ENCODE results near the gene ENKUR.

The ENKUR gene

GRCh38 chr10:24953675-24954074 lies 62.3 kb downstream of the ENKUR start:
- Mint-ChIP-seq H3K4me3 (peak overlapping the region; percentile 77), H3K27ac (peak overlapping the region; percentile 67), H3K9me3 (peaks cover 2% of the 10 kb centered on the region), H3K4me1 (peaks cover 7% of the 10 kb centered on the region), H3K36me3 (no peaks in the 10 kb centered on the region), H3K27me3 (no peaks in the 10 kb centered on the region)
- ATAC-seq (ENCODE audit: low read depth) (no peak), DNase-seq (ENCODE audit: low spot score in 2 of 2) (no peak)

GRCh38 chr10:24952707-24953645 lies 63.0 kb downstream of the ENKUR start:
- peak overlapping the region; percentile 67 for H3K27ac Mint-ChIP-seq
- ATAC-seq (ENCODE audit: low read depth) (peak; percentile 85), DNase-seq (ENCODE audit: low spot score in 2 of 2) (peak; percentile 48 to 55)
- no peaks in the 10 kb centered on the region for H3K36me3 Mint-ChIP-seq
- no peaks in the 10 kb centered on the region for H3K27me3 Mint-ChIP-seq
- H3K4me3 Mint-ChIP-seq = peak overlapping the region; percentile 77
- peaks cover 7% of the 10 kb centered on the region for H3K4me1 Mint-ChIP-seq
- H3K9me3 Mint-ChIP-seq = peaks cover 2% of the 10 kb centered on the region

GRCh38 chr10:24952143-24952706 lies 63.7 kb downstream of the ENKUR start, which contains the start of gene PRTFDC1:
Gene PRTFDC1 (minus strand): TSS chr10:24952606. CDS start chr10:24952575, 31 bp downstream.
- peaks cover 7% of the 10 kb centered on the region for H3K4me1 Mint-ChIP-seq
- peak within 1 kb of the TSS; percentile 86 for H3K4me3 Mint-ChIP-seq
- H3K27ac Mint-ChIP-seq = peak within 1 kb of the TSS; percentile 67
- DNase-seq (ENCODE audit: low spot score in 2 of 2) = peak; percentile 14 to 19
- H3K27me3 Mint-ChIP-seq = no peaks in the 10 kb centered on the region
- peaks cover 2% of the 10 kb centered on the region for H3K9me3 Mint-ChIP-seq
- peak; percentile 58 for ATAC-seq (ENCODE audit: low read depth)
- H3K36me3 Mint-ChIP-seq = no peaks in the 10 kb centered on the region

- Mint-ChIP-seq H3K4me3 (peak overlapping the region; percentile 86), H3K36me3 (no peaks in the 10 kb centered on the region), H3K27me3 (no peaks in the 10 kb centered on the region), H3K27ac (peak overlapping the region; percentile 15), H3K4me1 (peaks cover 7% of the 10 kb centered on the region), H3K9me3 (peaks cover 2% of the 10 kb centered on the region)
- DNase-seq (ENCODE audit: low spot score in 2 of 2) (no peak), ATAC-seq (ENCODE audit: low read depth) (no peak)
Observed at GRCh38 chr10:24951201-24952142, 64.5 kb downstream of the ENKUR start.

- Mint-ChIP-seq H3K9me3 (peaks cover 2% of the 10 kb centered on the region), H3K4me1 (peaks cover 7% of the 10 kb centered on the region), H3K4me3 (no peak overlapping the region), H3K27ac (peak overlapping the region; percentile 16), H3K27me3 (no peaks in the 10 kb centered on the region), H3K36me3 (no peaks in the 10 kb centered on the region)
- DNase-seq (ENCODE audit: low spot score in 2 of 2) (no peak), ATAC-seq (ENCODE audit: low read depth) (no peak)
Observed at GRCh38 chr10:24950439-24950838, 65.5 kb downstream of the ENKUR start.

GRCh38 chr10:24949616-24950015 lies 66.3 kb downstream of the ENKUR start:
- Mint-ChIP-seq H3K4me1 (peaks cover 10% of the 10 kb centered on the region), H3K4me3 (no peak overlapping the region), H3K36me3 (no peaks in the 10 kb centered on the region), H3K9me3 (peaks cover 4% of the 10 kb centered on the region), H3K27me3 (no peaks in the 10 kb centered on the region), H3K27ac (no peak overlapping the region)
- DNase-seq (ENCODE audit: low spot score in 2 of 2) = no peak
- ATAC-seq (ENCODE audit: low read depth) = no peak

GRCh38 chr10:24947304-24948097 lies 68.5 kb downstream of the ENKUR start:
- H3K36me3 Mint-ChIP-seq = no peaks in the 10 kb centered on the region
- peaks cover 10% of the 10 kb centered on the region for H3K4me1 Mint-ChIP-seq
- ATAC-seq (ENCODE audit: low read depth) = no peak
- peaks cover 4% of the 10 kb centered on the region for H3K9me3 Mint-ChIP-seq
- H3K27ac Mint-ChIP-seq = no peak overlapping the region
- no peaks in the 10 kb centered on the region for H3K27me3 Mint-ChIP-seq
- H3K4me3 Mint-ChIP-seq = no peak overlapping the region
- no peak for DNase-seq (ENCODE audit: low spot score in 2 of 2)

GRCh38 chr10:24944512-24945255 lies 71.3 kb downstream of the ENKUR start:
- Mint-ChIP-seq H3K4me3 (no peak overlapping the region), H3K36me3 (no peaks in the 10 kb centered on the region), H3K4me1 (peaks cover 3% of the 10 kb centered on the region), H3K9me3 (peaks cover 4% of the 10 kb centered on the region), H3K27ac (no peak overlapping the region), H3K27me3 (no peaks in the 10 kb centered on the region)
- ATAC-seq (ENCODE audit: low read depth) (no peak), DNase-seq (ENCODE audit: low spot score in 2 of 2) (no peak)

- H3K36me3 Mint-ChIP-seq = peaks cover 2% of the 10 kb centered on the region
- no peaks in the 10 kb centered on the region for H3K27me3 Mint-ChIP-seq
- no peak overlapping the region for H3K4me3 Mint-ChIP-seq
- ATAC-seq (ENCODE audit: low read depth) (no peak), DNase-seq (ENCODE audit: low spot score in 2 of 2) (no peak)
- no peak overlapping the region for H3K27ac Mint-ChIP-seq
- H3K4me1 Mint-ChIP-seq = no peaks in the 10 kb centered on the region
- peaks cover 2% of the 10 kb centered on the region for H3K9me3 Mint-ChIP-seq
Observed at GRCh38 chr10:24938525-24938924, 77.4 kb downstream of the ENKUR start.

- no peak for DNase-seq (ENCODE audit: low spot score in 2 of 2)
- ATAC-seq (ENCODE audit: low read depth) = no peak
- Mint-ChIP-seq H3K9me3 (peaks cover 2% of the 10 kb centered on the region), H3K27me3 (no peaks in the 10 kb centered on the region), H3K4me1 (no peaks in the 10 kb centered on the region), H3K4me3 (no peak overlapping the region), H3K27ac (no peak overlapping the region), H3K36me3 (peaks cover 2% of the 10 kb centered on the region)
Observed at GRCh38 chr10:24938076-24938475, 77.9 kb downstream of the ENKUR start.

GRCh38 chr10:24935504-24936292 lies 80.3 kb downstream of the ENKUR start:
- no peak overlapping the region for H3K4me3 Mint-ChIP-seq
- ATAC-seq (ENCODE audit: low read depth) (no peak), DNase-seq (ENCODE audit: low spot score in 2 of 2) (no peak)
- no peaks in the 10 kb centered on the region for H3K27me3 Mint-ChIP-seq
- peaks cover 2% of the 10 kb centered on the region for H3K36me3 Mint-ChIP-seq
- H3K4me1 Mint-ChIP-seq = no peaks in the 10 kb centered on the region
- H3K27ac Mint-ChIP-seq = no peak overlapping the region
- H3K9me3 Mint-ChIP-seq = peaks cover 2% of the 10 kb centered on the region

Measured in memory B cell (primary cell).